ENCODE measurements around the gene TNNC2.

GRCh38 chr20:45827030-45827652 is at the start of gene TNNC2:
- TF ChIP-seq EZH2 (IDR thresholded peaks at IDR 0.05; ENCODE audit: low read depth, unreplicated experiment), result no peak
- TF ChIP-seq POLR2AphosphoS5 (IDR thresholded peaks at IDR 0.05; ENCODE audit: low read depth), result no peak
- TF ChIP-seq REST (IDR thresholded peaks at IDR 0.05; ENCODE audit: unreplicated experiment), result no peak
- TF ChIP-seq JUNB (IDR thresholded peaks at IDR 0.05; ENCODE audit: unreplicated experiment), result no peak
- TF ChIP-seq EZH2phosphoT487 (IDR thresholded peaks at IDR 0.05; ENCODE audit: unreplicated experiment), result no peak
- TF ChIP-seq CTCF (conservative IDR thresholded peaks at IDR 0.05; ENCODE audit: low read depth in 2 of 2), result no peak

All from GM23338 (cell line).